Urinary bladder (tissue), 4 donors: ENCODE data around the gene WFIKKN1. TPM values are rescaled to one million over a fixed set of nuclear protein-coding genes. Genes with fewer than 3 reads are reported as not detected.

Experiments
- DNase-seq: peaks from one replicate; pipeline ENCODE4 v3.0.0-alpha.2; 2015; ENCODE audit errors: extremely low spot score
- H3K27ac ChIP-seq: one replicate; pipeline ENCODE4 v1.5.1; 2013; ENCODE audit warnings: low read depth, mild to moderate bottlenecking, moderate library complexity
- H3K36me3 ChIP-seq: one replicate; pipeline ENCODE4 v1.6.1; 2013; ENCODE audit warnings: mild to moderate bottlenecking, moderate library complexity; ENCODE audit not compliant: insufficient read depth
- H3K4me1 ChIP-seq: one replicate; pipeline ENCODE4 v1.6.1; 2013; ENCODE audit warnings: mild to moderate bottlenecking, moderate library complexity; ENCODE audit not compliant: insufficient read depth
- H3K4me3 ChIP-seq: one replicate; pipeline ENCODE4 v1.5.1; 2013; ENCODE audit warnings: low read depth, low read length
- WGBS: extraction: QIAGEN DNeasy Blood & Tissue Kit; methylation state at CpG from one replicate; pipeline ENCODE4 v1.1.7; 2013; 5-methylcytosine and 5-hydroxymethylcytosine counted together
- polyA plus RNA-seq: library from polyadenylated mRNA; stranded (reverse); fragments of 200-250 nt; gene quantifications from one replicate; pipeline ENCODE4 v1.2.3, GENCODE V29; 2013
- total RNA-seq: library from RNA; depleted of rRNA; stranded (reverse); fragments of >200 nt; gene quantifications from one replicate; pipeline ENCODE4 v1.2.3, GENCODE V29; 2014
- donor health status: healthy with polysubstance abuse.
- donor health status: healthy.

WFIKKN1 gene
- total and polyA plus RNA-seq, 2 donors: 0.30 to 0.37 TPM

GRCh38 chr16:670485-671352, 39.9 kb downstream of the WFIKKN1 start:
- WGBS: 91% methylated on average over 52 of the region's 52 CpGs
- DNase-seq: no peak
- Histone ChIP-seq H3K4me1 (no peaks in the 10 kb centered on the region), H3K4me3 (no peak overlapping the region), H3K27ac (no peak overlapping the region), H3K36me3 (no peaks in the 10 kb centered on the region)

- DNase-seq: no peak
- Histone ChIP-seq H3K36me3 (no peaks in the 10 kb centered on the region), H3K4me1 (no peaks in the 10 kb centered on the region), H3K27ac (no peak overlapping the region), H3K4me3 (no peak overlapping the region)
- 86% methylated on average over 40 of the region's 40 CpGs for WGBS
Observed at GRCh38 chr16:671353-672131, 40.8 kb downstream of the WFIKKN1 start.

- 91% methylated on average over 19 of the region's 19 CpGs for WGBS
- H3K4me3 ChIP-seq: no peak overlapping the region
- H3K36me3 ChIP-seq: no peaks in the 10 kb centered on the region
- DNase-seq: no peak
- no peak overlapping the region for H3K27ac ChIP-seq
- no peaks in the 10 kb centered on the region for H3K4me1 ChIP-seq
Observed at GRCh38 chr16:672371-672770, 41.6 kb downstream of the WFIKKN1 start.

DNA sequence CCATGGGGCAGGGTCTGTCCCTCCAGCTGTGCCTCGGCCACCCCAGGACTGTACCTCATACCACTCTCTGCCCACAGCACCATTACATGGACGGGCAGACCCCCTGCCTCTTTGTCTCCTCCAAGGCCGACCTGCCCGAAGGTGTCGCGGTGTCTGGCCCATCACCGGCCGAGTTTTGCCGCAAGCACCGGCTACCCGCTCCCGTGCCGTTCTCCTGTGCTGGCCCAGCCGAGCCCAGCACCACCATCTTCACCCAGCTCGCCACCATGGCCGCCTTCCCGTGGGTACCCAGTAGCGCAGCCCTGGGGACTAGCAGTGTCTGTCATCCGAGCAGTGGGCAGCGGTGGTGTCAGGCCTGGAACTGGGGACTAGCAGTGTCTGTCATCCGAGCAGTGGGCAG, 42.1 kb downstream of the WFIKKN1 start:
- no peak overlapping the region for H3K27ac ChIP-seq
- no peak for DNase-seq
- 92% methylated on average over 21 of the region's 21 CpGs for WGBS
- H3K4me3 ChIP-seq: no peak overlapping the region
- no peaks in the 10 kb centered on the region for H3K36me3 ChIP-seq
- H3K4me1 ChIP-seq: no peaks in the 10 kb centered on the region

- no peaks in the 10 kb centered on the region for H3K4me1 ChIP-seq
- DNase-seq: no peak
- WGBS: 91% methylated on average over 18 of the region's 18 CpGs
- no peaks in the 10 kb centered on the region for H3K36me3 ChIP-seq
- H3K27ac ChIP-seq: no peak overlapping the region
- no peak overlapping the region for H3K4me3 ChIP-seq
Observed at GRCh38 chr16:673399-673991, 42.7 kb downstream of the WFIKKN1 start.

DNA sequence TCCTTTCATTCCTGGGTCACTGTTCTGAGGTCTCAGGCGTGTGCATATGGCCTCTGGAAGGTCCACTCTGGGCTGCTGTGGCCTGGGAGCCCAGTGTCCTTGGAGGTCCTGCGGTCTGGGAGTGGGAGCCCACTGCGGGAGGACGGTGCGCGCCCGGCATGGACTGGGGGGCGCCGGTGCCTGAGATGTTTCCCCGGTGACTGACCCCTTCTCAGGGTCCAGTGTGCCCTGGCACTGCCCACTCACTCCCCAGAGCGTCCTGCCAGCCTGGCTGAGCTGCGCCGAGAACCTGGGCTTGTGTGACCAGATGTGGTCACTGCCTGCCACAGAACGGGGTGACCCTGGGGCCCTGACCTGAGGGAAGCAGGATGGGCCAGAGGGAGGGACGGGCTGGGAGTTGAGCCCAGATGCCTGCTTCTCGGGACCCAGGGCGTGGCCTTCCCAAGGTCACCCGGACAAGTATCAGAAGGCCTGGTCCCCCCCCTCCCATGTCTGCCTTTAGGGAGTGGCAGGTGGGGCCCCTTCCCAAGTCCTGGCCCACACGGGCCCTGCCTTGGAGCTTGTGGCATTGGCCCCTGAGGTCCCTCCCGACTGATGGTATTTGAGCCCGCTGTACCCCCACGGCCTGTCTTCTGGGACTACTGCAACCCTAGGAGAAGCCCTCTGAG, 43.6 kb downstream of the WFIKKN1 start:
- no peak for DNase-seq
- Histone ChIP-seq H3K4me3 (no peak overlapping the region), H3K4me1 (no peaks in the 10 kb centered on the region), H3K36me3 (no peaks in the 10 kb centered on the region), H3K27ac (no peak overlapping the region)
- 81% methylated on average over 22 of the region's 22 CpGs for WGBS

- Histone ChIP-seq H3K4me3 (peak within 1 kb of the TSS; percentile 9), H3K27ac (no peak within 1 kb of the TSS), H3K36me3 (no peaks in the 10 kb centered on the region), H3K4me1 (no peaks in the 10 kb centered on the region)
- 3% methylated on average over 73 of the region's 73 CpGs for WGBS
- DNase-seq: no peak
Observed at GRCh38 chr16:674968-675883, 44.4 kb downstream of the WFIKKN1 start, which contains the start of gene RHBDL1. RHBDL1 (plus strand) TSS chr16:675671; CDS start chr16:675791, 120 bp downstream.

- no peaks in the 10 kb centered on the region for H3K36me3 ChIP-seq
- no peak overlapping the region for H3K4me3 ChIP-seq
- DNase-seq: no peak
- no peak overlapping the region for H3K27ac ChIP-seq
- 37% methylated on average over 25 of the region's 25 CpGs for WGBS
- no peaks in the 10 kb centered on the region for H3K4me1 ChIP-seq
Observed at GRCh38 chr16:675884-676564, 45.2 kb downstream of the WFIKKN1 start.

DNA sequence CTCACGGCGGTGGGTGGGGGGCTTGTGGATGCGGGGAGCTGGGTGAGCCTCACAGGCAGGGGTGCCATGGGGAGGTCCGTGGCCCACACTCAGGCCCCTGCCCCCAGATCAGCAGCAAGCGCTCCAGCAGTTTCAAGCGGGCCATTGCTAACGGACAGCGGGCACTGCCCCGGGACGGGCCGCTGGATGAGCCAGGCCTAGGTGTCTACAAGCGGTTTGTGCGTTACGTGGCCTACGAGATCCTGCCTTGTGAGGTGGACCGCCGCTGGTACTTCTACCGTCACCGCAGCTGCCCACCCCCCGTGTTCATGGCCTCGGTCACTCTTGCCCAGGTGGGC, 45.7 kb downstream of the WFIKKN1 start:
- DNase-seq: no peak
- 88% methylated on average over 21 of the region's 21 CpGs for WGBS
- no peaks in the 10 kb centered on the region for H3K4me1 ChIP-seq
- H3K36me3 ChIP-seq: no peaks in the 10 kb centered on the region
- no peak overlapping the region for H3K4me3 ChIP-seq
- H3K27ac ChIP-seq: no peak overlapping the region

DNA sequence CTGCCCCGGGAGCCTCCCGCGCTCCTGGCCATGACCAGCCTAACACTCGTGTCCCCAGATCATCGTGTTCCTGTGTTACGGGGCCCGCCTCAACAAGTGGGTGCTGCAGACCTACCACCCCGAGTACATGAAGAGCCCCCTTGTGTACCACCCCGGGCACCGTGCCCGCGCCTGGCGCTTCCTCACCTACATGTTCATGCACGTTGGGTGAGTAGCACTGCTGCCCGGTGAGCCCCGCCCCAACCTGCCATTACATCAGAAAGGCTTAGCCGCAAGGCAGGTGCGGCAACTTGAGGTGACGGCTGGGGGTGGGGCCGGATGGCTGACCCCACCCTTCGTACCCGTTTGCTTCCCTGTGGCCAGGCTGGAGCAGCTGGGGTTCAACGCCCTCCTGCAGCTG, 46.1 kb downstream of the WFIKKN1 start:
- Histone ChIP-seq H3K27ac (no peak overlapping the region), H3K4me3 (no peak overlapping the region), H3K4me1 (no peaks in the 10 kb centered on the region), H3K36me3 (no peaks in the 10 kb centered on the region)
- 63% methylated on average over 23 of the region's 23 CpGs for WGBS
- DNase-seq: peak; percentile 64

DNA sequence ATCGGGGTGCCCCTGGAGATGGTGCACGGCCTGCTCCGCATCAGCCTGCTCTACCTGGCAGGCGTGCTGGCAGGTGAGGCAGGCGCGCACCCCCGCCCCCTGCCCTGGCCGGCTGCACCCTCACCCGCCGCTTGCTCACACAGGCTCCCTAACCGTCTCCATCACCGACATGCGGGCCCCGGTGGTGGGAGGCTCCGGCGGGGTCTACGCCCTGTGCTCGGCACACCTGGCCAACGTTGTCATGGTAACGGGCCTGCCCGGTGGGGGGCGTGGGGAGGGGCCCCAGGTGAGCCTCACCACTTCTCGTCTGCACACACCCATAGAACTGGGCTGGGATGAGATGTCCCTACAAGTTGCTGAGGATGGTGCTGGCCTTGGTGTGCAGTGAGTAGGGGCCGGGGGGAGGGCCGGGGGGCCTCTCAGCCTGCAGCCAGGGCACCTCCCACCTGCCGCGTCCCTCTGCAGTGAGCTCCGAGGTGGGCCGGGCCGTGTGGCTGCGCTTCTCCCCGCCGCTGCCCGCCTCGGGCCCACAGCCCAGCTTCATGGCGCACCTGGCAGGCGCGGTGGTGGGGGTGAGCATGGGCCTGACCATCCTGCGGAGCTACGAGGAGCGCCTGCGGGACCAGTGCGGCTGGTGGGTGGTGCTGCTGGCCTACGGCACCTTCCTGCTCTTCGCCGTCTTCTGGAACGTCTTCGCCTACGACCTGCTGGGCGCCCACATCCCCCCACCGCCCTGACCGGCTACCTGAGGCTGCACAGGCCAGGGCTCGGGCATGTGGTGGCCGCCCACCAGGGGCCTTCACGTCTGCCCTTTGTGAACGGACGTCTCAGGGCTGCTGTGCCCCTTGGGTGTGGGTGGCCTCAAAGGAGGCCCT, 46.8 kb downstream of the WFIKKN1 start:
- no peaks in the 10 kb centered on the region for H3K4me1 ChIP-seq
- no peak for DNase-seq
- no peak overlapping the region for H3K27ac ChIP-seq
- peaks cover under 1% of the 10 kb centered on the region for H3K36me3 ChIP-seq
- H3K4me3 ChIP-seq: no peak overlapping the region
- 47% methylated on average over 57 of the region's 57 CpGs for WGBS
